Upper lobe of right lung (tissue), 1 donor: ENCODE results near the gene RAD23B. TPM values are rescaled to one million over a fixed set of nuclear protein-coding genes. Genes with fewer than 3 reads are reported as not detected.

Experiments
- ATAC-seq: fragments of 200-7000 bp; cut with Tn5 transposase; one replicate; pipeline ENCODE4 v1.9.1; 2020; ENCODE audit warnings: mild to moderate bottlenecking, moderate library complexity
- DNase-seq: peaks from one replicate; pipeline ENCODE4 v3.0.0-alpha.2; 2020
- H3K27ac ChIP-seq: fragments of 200-600 bp; one replicate; pipeline ENCODE4 v1.8.0; 2022
- H3K27me3 ChIP-seq: fragments of 200-600 bp; one replicate; pipeline ENCODE4 v1.8.0; 2022; ENCODE audit warnings: mild to moderate bottlenecking
- H3K36me3 ChIP-seq: fragments of 200-600 bp; one replicate; pipeline ENCODE4 v1.8.0; 2022
- H3K4me1 ChIP-seq: fragments of 200-600 bp; one replicate; pipeline ENCODE4 v1.8.0; 2022
- H3K4me3 ChIP-seq: fragments of 200-600 bp; one replicate; pipeline ENCODE4 v1.8.0; 2022; ENCODE audit warnings: mild to moderate bottlenecking
- H3K9me3 ChIP-seq: fragments of 200-600 bp; one replicate; pipeline ENCODE4 v1.8.0; 2022
- CTCF ChIP-seq: fragments of 200-600 bp; IDR thresholded peaks from one replicate; pipeline ENCODE4 v1.8.0; 2022; ENCODE audit warnings: antibody characterized with exemption
- intact Hi-C: fragments of 100-400 bp; cut with DNase I; formaldehyde crosslinking; loops from one replicate; pipeline ENCODE4 v1.11.0; 2022
- total RNA-seq: library from RNA; stranded (reverse); fragmentation: NEBNext Ultra II Directional; extraction: Animal tissue kit (Norgen Biotek cat#: 25700); gene quantifications from one replicate; pipeline ENCODE4 v1.2.1, GENCODE V29; 2021
- donor health status: DM: no; HTN: yes; CAD: no; lungs with severe emphysema.

RAD23B gene
- total RNA-seq, 1 donor from 2014 or later: 98.0 TPM

GRCh38 chr9:107276966-107277710, 5.9 kb upstream of the RAD23B start:
- H3K9me3 ChIP-seq: no peaks in the 10 kb centered on the region
- H3K27ac ChIP-seq: no peak overlapping the region
- no peaks in the 10 kb centered on the region for H3K36me3 ChIP-seq
- H3K27me3 ChIP-seq: no peaks in the 10 kb centered on the region
- TF ChIP-seq CTCF: no peak
- H3K4me1 ChIP-seq: peaks cover 15% of the 10 kb centered on the region
- no peak overlapping the region for H3K4me3 ChIP-seq
- ATAC-seq: no peak
- intact Hi-C loops: no loop called here
- no peak for DNase-seq

- Histone ChIP-seq H3K4me3 (no peak overlapping the region), H3K27ac (no peak overlapping the region), H3K9me3 (no peaks in the 10 kb centered on the region), H3K27me3 (no peaks in the 10 kb centered on the region), H3K4me1 (peaks cover 18% of the 10 kb centered on the region), H3K36me3 (no peaks in the 10 kb centered on the region)
- TF ChIP-seq CTCF: no peak
- DNase-seq (no peak), ATAC-seq (no peak)
- intact Hi-C loops: no loop called here
Measured at GRCh38 chr9:107277801-107278200, 5.3 kb upstream of the RAD23B start.

- Histone ChIP-seq H3K27me3 (no peaks in the 10 kb centered on the region), H3K4me1 (peaks cover 18% of the 10 kb centered on the region), H3K4me3 (no peak overlapping the region), H3K9me3 (no peaks in the 10 kb centered on the region), H3K27ac (no peak overlapping the region), H3K36me3 (no peaks in the 10 kb centered on the region)
- DNase-seq (no peak), ATAC-seq (no peak)
- TF ChIP-seq CTCF: no peak
- intact Hi-C loops: no loop called here
Measured at GRCh38 chr9:107279086-107279485, 4.0 kb upstream of the RAD23B start.

- TF ChIP-seq CTCF: no peak
- intact Hi-C loops: no loop called here
- no peaks in the 10 kb centered on the region for H3K36me3 ChIP-seq
- ATAC-seq (no peak), DNase-seq (no peak)
- H3K4me1 ChIP-seq: peaks cover 16% of the 10 kb centered on the region
- H3K27ac ChIP-seq: no peak overlapping the region
- H3K4me3 ChIP-seq: no peak overlapping the region
- no peaks in the 10 kb centered on the region for H3K9me3 ChIP-seq
- H3K27me3 ChIP-seq: no peaks in the 10 kb centered on the region
Measured at GRCh38 chr9:107280543-107280942, 2.5 kb upstream of the RAD23B start.

GRCh38 chr9:107281184-107281583, 1.9 kb upstream of the RAD23B start:
- ATAC-seq: no peak
- no peak overlapping the region for H3K27ac ChIP-seq

More at GRCh38 chr9:107281184-107281583, 1.9 kb upstream of the RAD23B start:
- H3K9me3 ChIP-seq: no peaks in the 10 kb centered on the region
- H3K27me3 ChIP-seq: no peaks in the 10 kb centered on the region
- DNase-seq: no peak
- no peak overlapping the region for H3K4me3 ChIP-seq
- peaks cover 21% of the 10 kb centered on the region for H3K4me1 ChIP-seq
- intact Hi-C loops: no loop called here
- H3K36me3 ChIP-seq: no peaks in the 10 kb centered on the region
- no peak for TF ChIP-seq CTCF
